GM23338 (cell line): Measurements from ENCODE around the gene GGCX. TPM values are rescaled to one million over a fixed set of nuclear protein-coding genes. Genes with fewer than 3 reads are reported as not detected.
A peak's percentile ranks its signal among the peaks of the same experiment; 100 is the strongest.

Source experiments
- ATAC-seq: fragments of 200-7000 bp; cut with Tn5 transposase; 3 replicates; pipeline ENCODE4 v1.9.1; 2020
- DNase-seq: peaks from one replicate; pipeline ENCODE4 v3.0.0-alpha.2; 2015; ENCODE audit warnings: low spot score
- H2AFZ ChIP-seq: fragments of 200-600 bp; sonication (generic); 2 replicates; pipeline ENCODE4 v1.8.0; 2016; ENCODE audit warnings: antibody characterized with exemption, mild to moderate bottlenecking, moderate library complexity
- H3F3A ChIP-seq: fragments of 200-600 bp; sonication (generic); replicated peaks from 2 replicates; pipeline ENCODE4 v1.8.0; 2017; ENCODE audit warnings: antibody characterized with exemption, mixed run types, low read depth
- H3K27ac ChIP-seq: fragments of 200-600 bp; sonication (generic); 2 replicates; pipeline ENCODE4 v1.6.1; 2016; ENCODE audit warnings: low read depth
- H3K27me3 ChIP-seq: fragments of 200-600 bp; sonication (generic); 2 replicates; pipeline ENCODE4 v1.8.0; 2016; ENCODE audit warnings: mild to moderate bottlenecking, mixed run types, moderate library complexity; ENCODE audit not compliant: insufficient read depth
- H3K36me3 ChIP-seq: fragments of 200-600 bp; sonication (generic); 2 replicates; pipeline ENCODE4 v1.8.0; 2016; ENCODE audit warnings: mild to moderate bottlenecking; ENCODE audit not compliant: insufficient read depth
- H3K4me1 ChIP-seq: fragments of 200-600 bp; sonication (generic); 2 replicates; pipeline ENCODE4 v1.8.0; 2016; ENCODE audit warnings: mild to moderate bottlenecking, moderate library complexity; ENCODE audit not compliant: insufficient read depth
- H3K4me2 ChIP-seq: fragments of 200-600 bp; sonication (generic); 2 replicates; pipeline ENCODE4 v1.7.1; 2017; ENCODE audit warnings: mixed run types
- H3K4me3 ChIP-seq: fragments of 200-600 bp; sonication (generic); 2 replicates; pipeline ENCODE4 v1.6.1; 2016; ENCODE audit warnings: mixed run types
- H3K79me2 ChIP-seq: fragments of 200-600 bp; sonication (generic); replicated peaks from 2 replicates; pipeline ENCODE4 v1.8.0; 2017; ENCODE audit warnings: mild to moderate bottlenecking; ENCODE audit not compliant: insufficient read depth
- H3K9me2 ChIP-seq: fragments of 200-600 bp; sonication (generic); 2 replicates; pipeline ENCODE4 v1.8.0; 2017; ENCODE audit not compliant: insufficient read depth
- H4K20me1 ChIP-seq: fragments of 200-600 bp; sonication (generic); replicated peaks from 2 replicates; pipeline ENCODE4 v1.8.0; 2017; ENCODE audit warnings: mild to moderate bottlenecking; ENCODE audit not compliant: insufficient read depth
- H3K27ac Mint-ChIP-seq: 2 replicates; pipeline ENCODE4 v1.8.0; 2020; ENCODE audit warnings: inconsistent platforms, mild to moderate bottlenecking, moderate library complexity, mixed read lengths
- H3K27me3 Mint-ChIP-seq: 3 replicates; pipeline ENCODE4 v1.8.0; 2022; ENCODE audit warnings: low read depth, mild to moderate bottlenecking, moderate library complexity, mixed read lengths, inconsistent platforms; ENCODE audit not compliant: insufficient read depth, poor library complexity
- H3K36me3 Mint-ChIP-seq: 3 replicates; pipeline ENCODE4 v1.8.0; 2021; ENCODE audit warnings: low read depth, mild to moderate bottlenecking, inconsistent platforms, moderate library complexity, mixed read lengths
- H3K4me1 Mint-ChIP-seq: 3 replicates; pipeline ENCODE4 v1.8.0; 2020; ENCODE audit warnings: mild to moderate bottlenecking, inconsistent platforms, mixed read lengths
- H3K4me3 Mint-ChIP-seq: 3 replicates; pipeline ENCODE4 v1.8.0; 2021; ENCODE audit warnings: moderate library complexity, mild to moderate bottlenecking, inconsistent platforms, mixed read lengths
- H3K9me3 Mint-ChIP-seq: 3 replicates; pipeline ENCODE4 v1.8.0; 2020; ENCODE audit warnings: moderate library complexity, mild to moderate bottlenecking, inconsistent platforms, mixed read lengths
- CREB1 ChIP-seq: fragments of 250-450 bp; sonication (Bioruptor Pico); IDR thresholded peaks from 2 replicates; pipeline ENCODE4 v1.5.0; 2020; ENCODE audit warnings: low read depth, mild to moderate bottlenecking, moderate library complexity
- CTCF ChIP-seq, 2 experiments: fragments of 200-600 bp in 1 of 2; sonication (generic) in 1 of 2; conservative IDR thresholded peaks; 2 replicates each; pipeline versions ENCODE4 v1.5.1 to v1.6.1; 2016 to 2017; ENCODE audit warnings: antibody characterized with exemption in 2 of 2, low read depth in 2 of 2, mild to moderate bottlenecking in 2 of 2, moderate library complexity in 1 of 2
- EZH2phosphoT487 ChIP-seq: fragments of 200-600 bp; sonication (generic); IDR thresholded peaks from one replicate; pipeline ENCODE4 v1.8.1; 2018; ENCODE audit warnings: antibody characterized with exemption; ENCODE audit not compliant: unreplicated experiment
- JUNB ChIP-seq: IDR thresholded peaks from one replicate; pipeline ENCODE4 v1.6.1; 2016; ENCODE audit warnings: antibody characterized with exemption; ENCODE audit not compliant: unreplicated experiment
- POLR2AphosphoS5 ChIP-seq: IDR thresholded peaks from 2 replicates; pipeline ENCODE4 v1.6.1; 2016; ENCODE audit warnings: antibody characterized with exemption, low read depth
- ZNF331 ChIP-seq: fragments of 250-450 bp; sonication (Bioruptor Pico); IDR thresholded peaks from 2 replicates; pipeline ENCODE4 v1.5.0; 2020; ENCODE audit warnings: low read depth, mild to moderate bottlenecking, moderate library complexity
- polyA plus RNA-seq: library from polyadenylated mRNA; unstranded; fragments of >200 nt; fragmentation: Nextera tagmentation; extraction: Ambion mirVana; gene quantifications from 2 replicates; pipeline ENCODE4 v1.2.1, GENCODE V29; 2016
- total RNA-seq: library from RNA; depleted of rRNA; stranded (reverse); fragments of >200 nt; shearing (Covaris generic); gene quantifications from 2 replicates; pipeline ENCODE4 v1.2.3, GENCODE V29; 2014
- TF ChIP-seq, protein P1 (sequence below): IDR thresholded peaks from one replicate; pipeline ENCODE4 v1.6.1; 2018; ENCODE audit warnings: antibody characterized with exemption; ENCODE audit not compliant: unreplicated experiment

Gene GGCX
- total and polyA plus RNA-seq, 2 experiments from 2014 or later = 14.4 to 36.2 TPM

DNA sequence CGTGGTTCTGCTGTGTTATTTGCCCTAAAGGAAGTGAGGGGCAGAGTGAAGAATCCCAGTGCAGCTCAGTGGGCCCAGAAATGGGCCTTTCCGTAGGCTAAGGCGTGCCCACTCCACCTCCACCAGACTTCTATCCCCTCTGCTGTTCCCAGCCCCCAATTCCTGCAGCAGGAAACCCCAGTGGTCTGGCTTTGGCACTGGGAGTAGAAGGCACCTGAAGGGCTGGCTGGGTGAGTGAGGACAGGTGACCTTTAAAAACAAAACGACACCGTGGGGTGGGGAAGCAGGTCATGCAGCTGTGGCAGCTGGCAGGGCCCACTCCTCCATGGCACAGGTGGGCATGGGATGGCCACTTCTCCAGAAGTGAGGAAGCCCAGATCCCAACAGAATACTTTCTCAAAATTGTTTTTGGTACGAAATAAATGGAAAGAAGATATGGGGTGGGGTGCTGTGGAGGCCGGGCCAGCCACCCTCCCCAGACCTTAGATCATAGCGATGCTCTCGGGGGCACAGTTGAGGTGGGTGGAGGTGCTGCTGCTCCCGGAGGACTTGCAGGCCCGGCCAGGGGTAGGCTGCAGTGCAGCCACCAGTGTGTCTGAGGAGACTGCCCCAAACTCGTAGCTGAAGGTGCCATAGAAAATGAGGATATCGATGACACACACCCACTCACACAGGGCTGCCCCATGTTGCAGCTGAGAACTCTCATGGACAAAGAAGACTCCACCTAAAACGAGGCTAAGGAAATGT lies 37.5 kb upstream of the GGCX start:
- Mint-ChIP-seq H3K36me3 (peaks cover 8% of the 10 kb centered on the region; the same call in 1 of the 3 replicates), H3K9me3 (peaks cover 3% of the 10 kb centered on the region; the same call in 1 of the 3 replicates), H3K27ac (no peak overlapping the region), H3K4me3 (no peak overlapping the region), H3K27me3 (peaks cover 30% of the 10 kb centered on the region), H3K4me1 (peaks cover 12% of the 10 kb centered on the region)
- Histone ChIP-seq H3K4me2 (no peak overlapping the region), H4K20me1 (0 out of 2 replicates have a peak, but pooled peaks cover 5% of the 10 kb centered on the region), H3K4me3 (no peak overlapping the region), H3K9me2 (no peaks in the 10 kb centered on the region), H3K4me1 (peaks cover 6% of the 10 kb centered on the region), H3K27me3 (no peaks in the 10 kb centered on the region), H3F3A (no peaks in the 10 kb centered on the region), H2AFZ (no peak overlapping the region), H3K79me2 (peaks cover 20% of the 10 kb centered on the region), H3K27ac (no peak overlapping the region), H3K36me3 (no peaks in the 10 kb centered on the region; the same call in 1 of the 2 replicates)
- TF ChIP-seq JUNB (no peak), CREB1 (CRISPR knock-in tag) (no peak)
- TF ChIP-seq, protein P1, sequence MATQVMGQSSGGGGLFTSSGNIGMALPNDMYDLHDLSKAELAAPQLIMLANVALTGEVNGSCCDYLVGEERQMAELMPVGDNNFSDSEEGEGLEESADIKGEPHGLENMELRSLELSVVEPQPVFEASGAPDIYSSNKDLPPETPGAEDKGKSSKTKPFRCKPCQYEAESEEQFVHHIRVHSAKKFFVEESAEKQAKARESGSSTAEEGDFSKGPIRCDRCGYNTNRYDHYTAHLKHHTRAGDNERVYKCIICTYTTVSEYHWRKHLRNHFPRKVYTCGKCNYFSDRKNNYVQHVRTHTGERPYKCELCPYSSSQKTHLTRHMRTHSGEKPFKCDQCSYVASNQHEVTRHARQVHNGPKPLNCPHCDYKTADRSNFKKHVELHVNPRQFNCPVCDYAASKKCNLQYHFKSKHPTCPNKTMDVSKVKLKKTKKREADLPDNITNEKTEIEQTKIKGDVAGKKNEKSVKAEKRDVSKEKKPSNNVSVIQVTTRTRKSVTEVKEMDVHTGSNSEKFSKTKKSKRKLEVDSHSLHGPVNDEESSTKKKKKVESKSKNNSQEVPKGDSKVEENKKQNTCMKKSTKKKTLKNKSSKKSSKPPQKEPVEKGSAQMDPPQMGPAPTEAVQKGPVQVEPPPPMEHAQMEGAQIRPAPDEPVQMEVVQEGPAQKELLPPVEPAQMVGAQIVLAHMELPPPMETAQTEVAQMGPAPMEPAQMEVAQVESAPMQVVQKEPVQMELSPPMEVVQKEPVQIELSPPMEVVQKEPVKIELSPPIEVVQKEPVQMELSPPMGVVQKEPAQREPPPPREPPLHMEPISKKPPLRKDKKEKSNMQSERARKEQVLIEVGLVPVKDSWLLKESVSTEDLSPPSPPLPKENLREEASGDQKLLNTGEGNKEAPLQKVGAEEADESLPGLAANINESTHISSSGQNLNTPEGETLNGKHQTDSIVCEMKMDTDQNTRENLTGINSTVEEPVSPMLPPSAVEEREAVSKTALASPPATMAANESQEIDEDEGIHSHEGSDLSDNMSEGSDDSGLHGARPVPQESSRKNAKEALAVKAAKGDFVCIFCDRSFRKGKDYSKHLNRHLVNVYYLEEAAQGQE = no peak
- no peak for DNase-seq
- no peak for ATAC-seq

GRCh38 chr2:85597241-85597640 lies 35.9 kb upstream of the GGCX start:
- H3K9me2 ChIP-seq = no peaks in the 10 kb centered on the region
- H3K4me3 ChIP-seq = no peak overlapping the region
- H3K27me3 ChIP-seq = no peaks in the 10 kb centered on the region
- DNase-seq (no peak), ATAC-seq (no peak)
- H3K27ac ChIP-seq = no peak overlapping the region
- Mint-ChIP-seq H3K4me1 (peaks cover 8% of the 10 kb centered on the region; the same call in 2 of the 3 replicates), H3K27me3 (peaks cover 23% of the 10 kb centered on the region), H3K9me3 (no peaks in the 10 kb centered on the region), H3K27ac (no peak overlapping the region), H3K4me3 (peak overlapping the region; percentile 92; the same call in 2 of the 3 replicates), H3K36me3 (peaks cover 7% of the 10 kb centered on the region; the same call in 1 of the 3 replicates)
- H3K4me1 ChIP-seq = peaks cover 6% of the 10 kb centered on the region
- peaks cover 14% of the 10 kb centered on the region for H3K79me2 ChIP-seq
- no peak overlapping the region for H3K4me2 ChIP-seq
- 0 out of 2 replicates have a peak, but pooled peaks cover 5% of the 10 kb centered on the region for H4K20me1 ChIP-seq
- no peak overlapping the region for H2AFZ ChIP-seq
- no peaks in the 10 kb centered on the region; the same call in 1 of the 2 replicates for H3K36me3 ChIP-seq
- no peaks in the 10 kb centered on the region for H3F3A ChIP-seq
- no peak for TF ChIP-seq ZNF331 (CRISPR knock-in tag)
- no peak for TF ChIP-seq CREB1 (CRISPR knock-in tag)
- no peak for TF ChIP-seq JUNB
- TF ChIP-seq CTCF (conservative IDR thresholded peaks at IDR 0.05; ENCODE audit: low read depth in 2 of 2) = no peak
- TF ChIP-seq EZH2phosphoT487 = no peak
- TF ChIP-seq, protein P1 = no peak
- no peak for TF ChIP-seq POLR2AphosphoS5
